ENCODE results near the gene KSR1. TPM values are rescaled to one million over a fixed set of nuclear protein-coding genes. Genes with fewer than 3 reads are reported as not detected.

Gene KSR1
- total RNA-seq, 1 donor from 2014 or later, result 114 TPM

- POLR2A ChIA-PET, result no interaction called here
- DNase-seq, result no peak
- intact Hi-C loops (cut with micrococcal nuclease), result loop anchor here (1.0 to 5.0 kb wide), 8 partner anchors 33 to 475 kb away; partner anchors contain the start of gene KSR1
Measured at GRCh38 chr17:27601975-27602302, 145.7 kb downstream of the KSR1 start.

DNA sequence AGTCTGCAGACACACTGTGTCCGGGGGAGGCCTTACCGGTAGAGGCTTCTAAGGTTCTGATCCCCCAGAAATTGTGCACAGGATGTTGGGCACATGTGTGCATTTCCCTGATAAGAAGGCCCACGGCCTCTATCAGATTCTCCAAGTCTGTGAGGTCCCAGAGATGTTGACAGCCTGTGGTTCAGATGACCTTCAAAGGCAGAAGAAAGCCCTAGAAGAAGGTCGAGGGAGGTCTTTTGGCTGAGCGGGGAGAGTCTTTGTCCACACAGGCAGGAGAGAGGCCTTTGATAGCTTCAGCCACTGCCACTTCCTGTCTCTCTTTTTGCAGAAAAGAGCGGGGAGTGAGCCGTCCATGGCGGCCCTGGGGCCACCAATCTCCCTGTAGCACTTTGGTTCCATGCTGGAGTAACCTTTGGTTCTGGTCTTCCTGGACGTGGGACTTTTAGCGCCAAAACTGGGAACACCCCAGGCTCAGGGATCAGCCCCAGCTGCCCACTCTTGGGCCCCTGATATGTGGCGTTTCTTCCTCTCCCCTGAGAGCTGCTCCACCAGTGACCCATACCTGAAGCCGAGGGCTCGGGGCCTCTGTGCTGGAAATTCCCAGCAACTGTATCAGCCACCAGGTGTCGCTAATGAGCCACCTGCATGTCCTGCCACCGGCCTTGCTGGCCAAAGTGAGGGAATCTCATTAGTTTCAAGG lies 146.6 kb downstream of the KSR1 start:
- ATAC-seq (ENCODE audit: low read depth) (peak; percentile 67), DNase-seq (peak; percentile 62)
- Mint-ChIP-seq H3K4me3 (no peak overlapping the region), H3K36me3 (ENCODE audit: low read depth) (peaks cover 47% of the 10 kb centered on the region), H3K27me3 (no peaks in the 10 kb centered on the region), H3K9me3 (no peaks in the 10 kb centered on the region), H3K4me1 (peaks cover 2% of the 10 kb centered on the region), H3K27ac (no peak overlapping the region)
- ChIA-PET CTCF (interaction anchor here (0.6 to 7.8 kb wide), 18 partner anchors 11 to 366 kb away, joined by 3 to 131 read pairs (median 5); partner anchors contain the start of gene KSR1), POLR2A (no interaction called here)
- intact Hi-C loops (cut with micrococcal nuclease), result loop anchor here (1.0 to 5.0 kb wide), 2 partner anchors 48 to 476 kb away; no protein-coding TSS in a partner anchor
- TF ChIP-seq, protein P1, sequence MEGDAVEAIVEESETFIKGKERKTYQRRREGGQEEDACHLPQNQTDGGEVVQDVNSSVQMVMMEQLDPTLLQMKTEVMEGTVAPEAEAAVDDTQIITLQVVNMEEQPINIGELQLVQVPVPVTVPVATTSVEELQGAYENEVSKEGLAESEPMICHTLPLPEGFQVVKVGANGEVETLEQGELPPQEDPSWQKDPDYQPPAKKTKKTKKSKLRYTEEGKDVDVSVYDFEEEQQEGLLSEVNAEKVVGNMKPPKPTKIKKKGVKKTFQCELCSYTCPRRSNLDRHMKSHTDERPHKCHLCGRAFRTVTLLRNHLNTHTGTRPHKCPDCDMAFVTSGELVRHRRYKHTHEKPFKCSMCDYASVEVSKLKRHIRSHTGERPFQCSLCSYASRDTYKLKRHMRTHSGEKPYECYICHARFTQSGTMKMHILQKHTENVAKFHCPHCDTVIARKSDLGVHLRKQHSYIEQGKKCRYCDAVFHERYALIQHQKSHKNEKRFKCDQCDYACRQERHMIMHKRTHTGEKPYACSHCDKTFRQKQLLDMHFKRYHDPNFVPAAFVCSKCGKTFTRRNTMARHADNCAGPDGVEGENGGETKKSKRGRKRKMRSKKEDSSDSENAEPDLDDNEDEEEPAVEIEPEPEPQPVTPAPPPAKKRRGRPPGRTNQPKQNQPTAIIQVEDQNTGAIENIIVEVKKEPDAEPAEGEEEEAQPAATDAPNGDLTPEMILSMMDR (IDR thresholded peaks at IDR 0.05), result peak; percentile 85

More at GRCh38 chr17:27601975-27602302, 145.7 kb downstream of the KSR1 start:
- peaks cover 44% of the 10 kb centered on the region for H3K36me3 Mint-ChIP-seq (ENCODE audit: low read depth)
- H3K4me1 Mint-ChIP-seq, result peaks cover 2% of the 10 kb centered on the region
- no peaks in the 10 kb centered on the region for H3K27me3 Mint-ChIP-seq
- CTCF ChIA-PET, result interaction anchor here (0.7 to 7.8 kb wide), 17 partner anchors 13 to 365 kb away, joined by 3 to 131 read pairs (median 6); partner anchors contain the start of genes KSR1 and WSB1
- TF ChIP-seq, protein P1 (IDR thresholded peaks at IDR 0.05), result no peak
- no peaks in the 10 kb centered on the region for H3K9me3 Mint-ChIP-seq
- no peak overlapping the region for H3K27ac Mint-ChIP-seq
- no peak for ATAC-seq (ENCODE audit: low read depth)
- no peak overlapping the region for H3K4me3 Mint-ChIP-seq

GRCh38 chr17:27603421-27603770 lies 147.1 kb downstream of the KSR1 start:
- TF ChIP-seq, protein P1 (IDR thresholded peaks at IDR 0.05), result no peak
- Mint-ChIP-seq H3K27me3 (no peaks in the 10 kb centered on the region), H3K4me1 (peaks cover 2% of the 10 kb centered on the region), H3K27ac (no peak overlapping the region), H3K4me3 (no peak overlapping the region), H3K36me3 (ENCODE audit: low read depth) (peaks cover 51% of the 10 kb centered on the region), H3K9me3 (no peaks in the 10 kb centered on the region)
- POLR2A ChIA-PET, result no interaction called here
- intact Hi-C loops (cut with micrococcal nuclease), result loop anchor here (1.0 to 5.0 kb wide), 2 partner anchors 48 to 476 kb away; no protein-coding TSS in a partner anchor
- DNase-seq (no peak), ATAC-seq (ENCODE audit: low read depth) (no peak)
- CTCF ChIA-PET, result interaction anchor here (0.9 to 7.8 kb wide), 14 partner anchors 11 to 366 kb away, joined by 3 to 131 read pairs (median 7); no protein-coding TSS in a partner anchor

GRCh38 chr17:27603880-27604794 lies 147.9 kb downstream of the KSR1 start:
- DNase-seq (no peak), ATAC-seq (ENCODE audit: low read depth) (no peak)
- CTCF ChIA-PET, result interaction anchor here (0.8 to 7.8 kb wide), 12 partner anchors 10 to 367 kb away, joined by 3 to 131 read pairs (median 7); no protein-coding TSS in a partner anchor
- Mint-ChIP-seq H3K36me3 (ENCODE audit: low read depth) (peaks cover 53% of the 10 kb centered on the region), H3K4me3 (no peak overlapping the region), H3K9me3 (no peaks in the 10 kb centered on the region), H3K27ac (no peak overlapping the region), H3K4me1 (peaks cover 2% of the 10 kb centered on the region), H3K27me3 (no peaks in the 10 kb centered on the region)
- intact Hi-C loops (cut with micrococcal nuclease), result loop anchor here (1.0 to 5.0 kb wide), 2 partner anchors 47 to 477 kb away; no protein-coding TSS in a partner anchor
- POLR2A ChIA-PET, result interaction anchor here (1.4 kb wide), 1 partner anchor 28 kb away, joined by 5 read pairs; no protein-coding TSS in a partner anchor
- TF ChIP-seq, protein P1 (IDR thresholded peaks at IDR 0.05), result no peak
